H54 (cell line): ENCODE data around the gene ZBTB6.
"Not testable (repeated sequence)": the region's sequence is repeated elsewhere in the genome, so short reads cannot be mapped to it uniquely, and the experiment has no call there.

Experiments
- DNase-seq: peaks from one replicate; pipeline ENCODE4 v3.0.0; 2011; ENCODE audit warnings: low spot score, mixed read lengths; ENCODE audit not compliant: insufficient read length
- FAIRE-seq: peaks from 3 replicates; lab custom pipeline; 2011; peaks lifted over from hg19 to GRCh38; lab: Jason Lieb, UNC
- POLR2A ChIP-seq: IDR thresholded peaks from 2 replicates; pipeline ENCODE4 v1.6.1; 2011; ENCODE audit warnings: low read depth, mild to moderate bottlenecking, low read length

The ZBTB6 gene

DNA sequence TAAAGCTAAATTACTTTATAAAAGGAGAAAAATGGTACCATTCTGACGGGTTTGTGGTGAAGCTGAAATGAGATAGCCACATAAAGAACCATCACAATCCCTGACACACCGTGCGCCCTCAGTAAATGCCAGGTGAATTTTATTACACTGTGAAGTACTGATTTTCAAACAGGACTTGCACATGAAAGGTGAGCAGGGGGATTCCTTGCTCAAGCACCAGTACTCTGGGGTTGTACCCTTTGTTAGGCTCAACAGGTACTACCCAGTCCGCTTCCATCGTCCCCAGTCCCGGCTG is 27.3 kb upstream of the ZBTB6 start:
- no peak for TF ChIP-seq POLR2A
- FAIRE-seq (no peak), DNase-seq (no peak)

DNA sequence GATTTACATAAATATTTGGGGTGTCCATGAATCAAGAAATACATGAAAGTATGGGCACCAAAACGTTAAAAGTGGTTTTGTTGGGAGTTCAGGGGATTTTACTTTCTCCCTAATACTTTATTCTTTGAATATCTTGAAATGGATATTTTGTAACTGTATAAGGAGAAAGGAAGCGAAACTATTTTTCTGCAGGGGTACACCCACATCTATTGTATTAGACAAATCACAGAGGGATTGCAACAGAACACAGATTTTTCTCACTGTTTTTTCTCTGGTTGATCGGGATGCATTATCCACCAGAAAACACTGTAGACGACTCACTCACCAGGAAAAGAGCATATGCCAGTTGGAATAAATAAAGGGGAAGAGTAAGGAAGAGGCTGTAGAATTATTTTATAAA is 26.5 kb upstream of the ZBTB6 start:
- TF ChIP-seq POLR2A: no peak
- FAIRE-seq: no peak
- DNase-seq: no peak

DNA sequence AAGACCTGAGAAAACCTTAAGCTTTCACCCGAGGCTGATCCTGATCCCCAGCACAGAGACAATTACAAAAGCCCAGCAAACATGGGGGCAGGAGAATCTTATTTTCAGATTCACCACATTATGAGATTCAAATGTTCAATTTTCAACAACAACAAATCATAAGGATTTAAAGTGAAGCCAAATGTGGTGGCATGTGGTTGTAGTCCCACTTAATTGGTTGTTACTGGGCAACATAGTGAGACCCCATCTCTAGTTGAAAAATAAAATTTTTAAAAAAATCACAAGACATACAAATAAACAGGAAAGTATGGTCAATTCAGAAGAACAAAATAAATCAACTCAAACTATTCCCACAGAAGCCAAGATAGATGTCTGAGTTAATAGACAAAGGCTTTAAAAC is 23.8 kb upstream of the ZBTB6 start:
- no peak for TF ChIP-seq POLR2A
- no peak for DNase-seq
- no peak for FAIRE-seq

- FAIRE-seq: no peak
- TF ChIP-seq POLR2A: no peak
- DNase-seq: no peak
These were observed 23.3 kb upstream of the ZBTB6 start for GRCh38 chr9:122936464-122936863.

GRCh38 chr9:122931226-122932121 is 18.4 kb upstream of the ZBTB6 start, which contains the start of gene ZBTB26:
TSS of gene ZBTB26 (minus strand) at chr9:122931512. CDS start at chr9:122919934, 11,578 bp downstream.
- peak; percentile 87 for TF ChIP-seq POLR2A
- DNase-seq (peak; percentile 99), FAIRE-seq (peak; percentile 99)

- TF ChIP-seq POLR2A: no peak
- peak; percentile 80 for FAIRE-seq
- no peak for DNase-seq
These were observed 17.6 kb upstream of the ZBTB6 start for GRCh38 chr9:122930541-122931225.

- TF ChIP-seq POLR2A: no peak
- DNase-seq (no peak), FAIRE-seq (no peak)
These were observed 16.8 kb upstream of the ZBTB6 start for GRCh38 chr9:122929796-122930354.

DNA sequence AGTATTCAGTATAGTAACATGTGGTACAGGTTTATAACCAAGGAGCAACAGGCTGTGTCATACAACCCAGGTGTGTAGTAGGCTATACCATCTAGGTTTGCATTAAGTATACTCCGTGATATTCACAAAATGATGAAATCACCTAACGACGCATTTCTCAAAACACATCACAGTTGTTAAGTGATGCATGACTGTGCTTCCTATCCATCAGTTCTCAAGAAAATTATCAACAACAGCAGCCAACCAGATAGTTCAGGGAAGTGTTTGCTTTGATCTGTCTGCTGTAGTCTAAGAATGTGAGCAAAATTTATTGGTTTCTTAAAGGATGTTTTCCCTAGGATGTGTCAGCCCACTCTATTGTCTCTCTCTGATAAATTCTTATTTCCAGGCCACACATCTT is 10.8 kb upstream of the ZBTB6 start:
- FAIRE-seq: no peak
- TF ChIP-seq POLR2A: no peak

DNA sequence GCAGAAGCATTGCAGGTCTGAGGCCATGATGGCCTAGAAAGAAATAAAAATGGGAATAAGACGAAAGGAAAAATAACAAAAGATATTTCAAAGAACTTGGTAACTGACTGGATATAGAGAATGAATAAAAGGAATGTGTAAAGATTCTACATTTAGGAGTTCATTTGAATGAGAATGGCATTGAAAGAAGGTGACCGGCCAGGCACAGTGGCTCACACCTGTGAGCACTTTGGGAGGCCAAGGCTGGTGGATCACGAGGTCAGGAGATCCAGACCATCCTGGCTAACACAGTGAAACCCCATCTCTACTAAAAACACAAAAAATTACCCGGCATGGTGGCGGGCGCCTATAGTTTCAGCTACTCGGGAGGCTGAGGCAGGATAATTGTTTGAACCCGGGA is 9.6 kb upstream of the ZBTB6 start:
- DNase-seq: no peak
- FAIRE-seq: no peak
- TF ChIP-seq POLR2A: no peak

More for the DNA sequence above, 10.8 kb upstream of the ZBTB6 start:
- no peak for DNase-seq

GRCh38 chr9:122918310-122918709 is 5.2 kb upstream of the ZBTB6 start:
- no peak for FAIRE-seq
- DNase-seq: no peak
- TF ChIP-seq POLR2A: no peak

- DNase-seq (no peak), FAIRE-seq (no peak)
- TF ChIP-seq POLR2A: no peak
These were observed 506 bp downstream of the ZBTB6 start for GRCh38 chr9:122912671-122912963.

GRCh38 chr9:122906122-122906521 is 7.0 kb downstream of the ZBTB6 start:
- FAIRE-seq, DNase-seq: not testable (repeated sequence)

DNA sequence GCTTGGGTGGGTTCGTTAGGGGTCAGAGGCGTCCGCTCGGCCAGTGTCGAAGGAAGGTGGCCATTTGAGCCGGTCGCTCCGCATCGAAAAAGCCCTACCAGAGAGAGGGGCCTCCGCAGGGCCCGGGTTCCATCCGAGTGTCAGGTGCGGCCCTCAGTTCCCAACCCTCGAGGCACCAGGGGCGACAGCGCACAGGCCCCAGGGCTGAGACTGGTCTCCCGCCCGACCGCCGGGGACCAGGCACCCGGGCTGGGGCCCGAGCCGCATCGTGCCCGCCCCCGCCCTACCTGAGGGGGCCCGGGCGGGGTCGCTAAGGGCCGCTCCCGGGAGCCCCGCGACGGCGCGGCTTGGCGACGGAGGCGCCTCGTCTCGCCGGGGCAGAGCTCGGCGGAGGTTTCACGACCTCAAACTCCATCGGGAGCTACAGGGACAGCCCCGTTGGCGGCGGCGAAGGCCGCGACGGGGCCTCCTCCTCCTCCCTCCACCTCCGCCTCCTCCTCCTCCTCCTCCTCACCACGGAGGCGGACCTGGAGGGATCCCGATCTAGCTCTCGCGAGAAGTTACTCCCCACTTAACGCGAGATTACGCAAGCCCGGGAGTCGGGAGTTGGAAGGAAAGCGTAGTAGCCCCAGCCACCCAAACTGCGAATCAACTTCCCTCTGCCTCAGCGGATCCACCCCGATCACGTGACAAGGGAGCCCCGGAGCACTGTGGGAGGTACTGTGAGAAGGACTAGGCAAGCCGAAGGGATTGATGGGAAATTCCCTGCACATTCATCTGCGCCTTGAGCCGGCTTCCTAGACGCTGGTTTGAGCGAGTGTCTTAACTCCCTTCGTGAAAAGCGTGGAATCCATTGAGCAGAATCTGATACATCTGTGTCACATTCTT is 8.1 kb downstream of the ZBTB6 start, which contains the start of gene RC3H2:
RC3H2 (minus strand) TSS at position 537 of the 888 bp plus-strand sequence. CDS start 7,850 bp downstream, outside the sequence.
- peak; percentile 92 for TF ChIP-seq POLR2A
- FAIRE-seq (peak; percentile 100), DNase-seq (peak; percentile 97)

DNA sequence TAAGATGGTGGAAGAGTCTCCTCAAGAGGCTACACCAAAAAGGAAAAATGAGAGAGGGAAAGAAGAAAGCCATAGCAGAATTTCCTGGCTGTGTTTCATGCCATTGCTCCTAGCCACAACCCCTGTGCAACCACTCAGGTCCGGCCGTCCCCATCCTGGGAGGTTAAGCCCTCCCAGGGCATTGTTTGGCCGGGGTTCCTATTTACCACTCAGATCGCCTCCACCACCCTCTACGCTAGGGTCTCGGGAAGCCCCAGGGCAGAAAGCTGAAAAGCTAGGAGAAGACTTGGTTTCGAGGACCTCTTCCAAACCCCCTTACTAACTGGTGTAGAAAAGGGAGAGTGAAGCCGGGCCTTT is 8.7 kb downstream of the ZBTB6 start:
- FAIRE-seq: peak; percentile 96
- peak; percentile 61 for DNase-seq
- TF ChIP-seq POLR2A: no peak; the same call in 1 of the 2 replicates
